HG02759 (cell line): ENCODE data around the gene GPD1L.
"Not testable (repeated sequence)": the region's sequence is repeated elsewhere in the genome, so short reads cannot be mapped to it uniquely, and the experiment has no call there.

Experiments
- ATAC-seq: cut with Tn5 transposase; IDR thresholded peaks from one replicate; pipeline ENCODE4 v1.9.1; 2021; ENCODE audit warnings: mild to moderate bottlenecking, moderate library complexity; ENCODE audit not compliant: unreplicated experiment

Gene GPD1L

DNA sequence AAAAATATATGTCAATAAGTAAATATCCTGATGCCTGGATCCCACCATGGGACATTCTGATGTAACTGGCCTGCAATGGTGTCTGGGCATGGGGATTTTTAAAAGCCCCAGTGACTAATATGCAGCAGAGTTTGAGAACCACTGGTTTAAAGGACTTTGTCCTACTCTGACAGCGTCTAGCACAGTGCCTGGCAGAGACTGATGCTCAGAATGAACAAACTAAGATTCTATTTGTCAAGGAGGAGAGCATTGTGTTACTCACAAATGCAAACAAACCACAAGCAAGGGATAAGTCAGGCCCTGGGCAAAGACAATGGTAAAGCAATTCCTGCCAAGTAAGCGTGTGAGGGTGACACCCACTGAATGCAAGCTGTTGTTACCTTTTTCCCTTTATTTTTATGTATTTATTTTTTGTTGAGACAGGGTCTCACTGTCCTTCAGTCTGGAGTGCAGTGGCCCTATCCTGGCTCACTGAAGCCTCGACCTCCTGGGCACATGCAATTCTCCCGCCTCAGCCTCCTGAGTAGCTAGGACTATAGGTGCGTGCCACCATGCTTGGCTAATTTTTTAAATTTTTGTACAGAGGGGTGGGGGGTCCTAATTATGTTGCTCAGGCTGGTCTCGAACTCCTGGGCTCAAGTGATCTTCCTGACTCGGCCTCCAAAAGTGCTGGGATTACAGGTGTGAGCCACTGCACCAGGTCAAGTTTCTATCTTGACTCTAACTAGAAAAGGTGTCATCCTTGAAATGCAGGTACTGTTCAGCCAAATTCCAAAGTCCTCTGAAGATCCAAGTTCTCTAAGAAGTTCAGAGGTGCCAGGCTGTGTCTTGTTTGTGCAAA is 909 bp upstream of the GPD1L start:
- ATAC-seq = no peak

DNA sequence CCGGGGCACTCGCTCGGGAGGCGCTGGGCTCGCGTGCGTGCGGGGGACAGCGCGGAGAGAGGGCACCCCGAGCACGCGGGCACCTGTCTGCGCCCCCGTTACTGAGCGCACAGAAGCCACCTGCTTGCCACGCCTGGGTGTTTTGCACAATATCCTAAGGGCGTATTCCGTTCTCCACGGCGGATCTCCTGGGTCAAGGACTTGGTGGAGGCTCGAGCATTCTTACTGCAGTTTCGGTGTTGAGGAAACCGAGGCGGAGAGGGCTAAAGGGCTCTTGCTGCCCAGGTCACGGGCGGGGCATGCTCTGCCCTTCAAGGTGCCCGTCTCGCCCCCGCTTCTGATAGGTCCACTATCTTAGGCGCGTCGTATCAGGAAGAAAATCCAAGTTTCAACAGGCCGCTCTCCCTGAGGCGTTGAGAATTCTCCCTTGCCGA is 526 bp downstream of the GPD1L start:
- ATAC-seq = peak; percentile 0

DNA sequence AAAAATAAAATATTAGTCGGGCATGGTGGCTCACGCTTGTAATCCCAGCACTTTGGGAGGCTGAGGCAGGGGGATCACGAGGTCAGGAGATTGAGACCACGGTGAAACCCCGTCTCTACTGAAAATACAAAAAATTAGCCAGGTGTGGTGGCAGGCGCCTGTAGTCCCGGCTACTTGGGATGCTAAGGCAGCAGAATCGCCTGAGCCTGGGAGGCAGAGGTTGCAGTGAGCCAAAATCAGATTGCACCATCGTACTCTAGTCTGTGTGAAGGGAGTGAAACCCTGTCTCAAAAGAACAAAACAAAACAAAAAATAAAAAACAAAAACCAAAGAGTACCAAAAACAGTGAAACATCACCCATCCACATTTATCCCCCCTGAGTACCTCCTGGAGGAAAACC is 1.8 kb downstream of the GPD1L start:
- ATAC-seq = not testable (repeated sequence)

DNA sequence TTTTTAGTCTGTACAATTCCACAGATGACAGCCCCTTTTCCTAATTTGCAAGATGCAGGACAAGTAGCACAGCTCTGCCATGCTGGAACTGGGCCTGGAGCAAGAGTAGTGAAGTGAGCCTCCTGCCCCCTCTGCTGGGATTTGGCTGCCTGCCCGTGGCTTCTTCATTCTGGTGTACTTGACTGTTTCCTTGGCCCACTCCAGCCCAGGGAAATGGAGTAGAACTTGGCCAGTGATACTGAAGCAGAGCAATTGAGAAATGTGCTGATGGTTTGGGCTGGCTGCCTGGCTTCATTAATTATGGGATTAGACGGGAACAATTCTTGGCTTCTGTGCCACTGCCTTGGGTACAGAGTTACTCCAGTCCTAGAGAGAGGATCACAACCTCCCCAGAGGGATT is 2.8 kb downstream of the GPD1L start:
- no peak for ATAC-seq

DNA sequence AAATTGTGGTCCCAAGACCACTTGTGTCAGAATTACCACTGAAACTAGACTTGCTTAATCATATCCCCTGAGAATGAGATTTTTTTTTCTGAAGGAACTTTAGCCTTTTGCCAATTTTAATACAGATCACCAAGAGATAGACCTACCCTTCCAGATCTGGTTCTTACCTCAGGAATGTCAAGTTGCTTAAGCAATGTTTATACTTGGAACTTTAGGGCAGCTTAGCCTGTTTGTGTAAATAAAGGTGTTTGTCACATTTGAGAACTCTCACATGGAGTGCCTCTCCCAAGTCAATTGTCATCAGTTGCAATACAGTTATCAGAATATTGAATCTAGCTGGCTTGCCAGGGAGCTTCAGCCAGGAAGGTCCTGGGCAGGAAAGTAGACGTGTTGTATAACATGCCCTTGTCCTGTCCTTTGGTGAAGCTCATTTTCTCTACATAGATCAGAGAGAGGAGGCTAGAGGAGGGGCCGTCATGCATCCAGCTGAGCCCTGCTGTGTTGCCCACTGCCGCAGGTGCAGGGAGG is 3.9 kb downstream of the GPD1L start:
- no peak for ATAC-seq

DNA sequence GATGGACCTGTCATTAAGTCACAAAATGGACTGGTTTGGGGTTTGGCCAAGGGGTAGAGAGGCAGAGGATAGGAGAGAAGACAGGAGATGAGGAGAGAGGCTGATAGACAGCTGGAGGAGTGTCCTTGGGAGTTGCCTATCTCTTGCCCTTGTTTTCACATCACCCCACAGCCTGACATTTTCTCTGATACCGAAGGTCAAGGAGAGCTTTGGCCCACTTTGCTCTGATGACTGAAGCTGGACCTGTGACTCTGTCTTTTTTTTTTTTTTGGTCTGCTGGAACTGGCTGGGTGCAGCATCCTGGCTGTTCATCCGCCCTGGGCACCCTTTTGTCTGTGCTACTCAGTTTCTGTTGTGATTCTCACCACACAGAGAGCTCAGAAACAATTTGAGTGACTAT is 5.1 kb downstream of the GPD1L start:
- no peak for ATAC-seq

DNA sequence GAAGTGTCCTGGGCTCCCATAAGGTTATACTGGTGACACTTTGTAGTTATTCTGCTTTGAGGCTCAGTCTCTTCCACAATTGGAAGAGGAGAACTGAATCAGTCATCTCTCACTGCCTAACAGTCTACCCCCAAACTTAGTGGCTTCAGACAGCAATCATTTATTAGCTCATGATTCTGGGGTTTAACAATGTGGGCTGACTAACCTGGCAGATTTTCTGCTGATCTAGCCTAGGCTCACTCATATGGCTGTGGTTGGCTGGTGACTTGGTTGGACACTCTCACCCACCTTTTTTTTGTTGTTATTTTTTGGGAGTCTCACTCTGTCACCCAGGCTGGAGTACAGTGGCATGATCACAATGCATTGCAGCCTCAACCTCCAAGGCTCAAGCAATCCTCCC is 7.1 kb downstream of the GPD1L start:
- ATAC-seq = no peak

DNA sequence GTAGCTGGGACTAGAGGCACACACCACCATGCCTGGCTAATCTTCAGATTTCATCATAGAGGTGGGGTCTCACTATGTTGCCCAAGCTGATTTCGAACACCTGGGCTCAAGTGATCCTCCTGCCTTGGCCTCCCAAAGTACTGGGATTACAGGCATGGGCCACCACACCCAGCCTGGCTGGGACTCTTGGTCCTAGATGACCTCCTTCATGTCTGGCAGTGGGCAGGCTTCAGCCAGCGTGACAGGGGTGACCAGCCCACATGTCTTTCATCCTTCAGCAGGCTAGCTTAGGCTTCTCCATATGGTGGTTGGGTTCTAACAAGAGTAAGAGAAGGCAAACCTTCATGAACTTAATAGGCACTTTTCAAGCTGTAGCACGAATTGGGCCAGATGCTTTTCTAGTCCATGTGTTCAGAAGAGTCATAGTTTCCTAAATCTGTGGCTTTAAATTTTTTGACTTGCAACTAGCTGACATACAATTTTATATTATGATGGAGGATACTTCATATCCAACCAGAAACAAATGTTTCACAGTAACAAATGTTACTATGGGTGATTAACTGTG is 7.6 kb downstream of the GPD1L start:
- no peak for ATAC-seq

DNA sequence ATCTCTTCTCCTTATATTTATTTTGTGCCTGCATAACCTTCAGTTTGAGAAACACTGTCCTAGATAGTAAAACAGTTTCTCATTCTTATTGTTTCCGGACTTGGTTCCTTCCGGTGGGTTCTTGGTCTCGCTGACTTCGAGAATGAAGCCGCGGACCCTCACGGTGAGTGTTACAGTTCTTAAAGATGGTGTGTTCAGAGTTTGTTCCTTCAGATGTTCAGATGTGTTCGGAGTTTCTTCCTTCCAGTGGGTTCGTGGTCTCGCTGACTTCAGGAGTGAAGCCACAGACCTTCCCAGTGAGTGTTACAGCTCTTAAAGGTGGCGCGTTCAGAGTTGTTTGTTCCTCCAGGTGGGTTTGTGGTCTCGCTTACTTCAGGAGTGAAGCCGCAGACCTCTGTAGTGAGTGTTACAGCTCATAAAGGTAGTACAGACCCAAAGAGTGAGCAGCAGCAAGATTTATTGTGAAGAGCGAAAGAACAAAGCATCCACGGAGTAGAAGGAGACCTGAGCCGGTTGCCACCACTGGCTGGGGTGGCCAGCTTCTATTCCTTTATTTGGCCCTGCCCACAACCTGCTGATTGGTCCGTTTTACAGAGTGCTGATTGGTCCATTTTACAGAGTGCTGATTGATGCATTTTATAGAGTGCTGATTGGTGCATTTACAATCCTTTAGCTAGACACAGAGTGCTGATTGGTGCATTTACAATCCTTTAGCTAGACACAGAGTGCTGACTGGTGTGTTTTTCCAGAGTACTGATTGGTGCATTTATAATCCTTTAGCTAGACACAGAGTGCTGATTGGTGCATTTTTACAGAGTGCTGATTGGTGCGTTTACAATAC is 8.3 kb downstream of the GPD1L start:
- ATAC-seq = not testable (repeated sequence)

DNA sequence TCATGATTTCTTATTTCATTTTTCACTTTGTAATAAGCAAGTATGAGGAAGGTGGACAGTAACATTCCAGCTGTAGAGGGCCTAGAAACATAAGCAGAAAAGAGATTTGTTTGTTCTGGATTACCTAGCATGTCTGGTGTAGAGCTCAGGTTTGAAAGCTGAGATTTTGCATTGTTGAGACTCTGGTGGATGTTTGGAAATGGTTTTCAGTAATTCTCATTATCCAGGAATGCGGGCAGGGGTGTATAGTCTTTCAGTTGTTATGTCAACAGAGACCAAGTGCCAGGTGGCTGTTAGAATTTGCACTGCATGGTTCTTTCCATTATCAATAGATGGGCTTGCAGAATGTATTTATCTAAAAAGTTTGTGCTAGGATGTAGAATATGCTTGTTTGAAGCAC is 10.9 kb downstream of the GPD1L start:
- no peak for ATAC-seq

DNA sequence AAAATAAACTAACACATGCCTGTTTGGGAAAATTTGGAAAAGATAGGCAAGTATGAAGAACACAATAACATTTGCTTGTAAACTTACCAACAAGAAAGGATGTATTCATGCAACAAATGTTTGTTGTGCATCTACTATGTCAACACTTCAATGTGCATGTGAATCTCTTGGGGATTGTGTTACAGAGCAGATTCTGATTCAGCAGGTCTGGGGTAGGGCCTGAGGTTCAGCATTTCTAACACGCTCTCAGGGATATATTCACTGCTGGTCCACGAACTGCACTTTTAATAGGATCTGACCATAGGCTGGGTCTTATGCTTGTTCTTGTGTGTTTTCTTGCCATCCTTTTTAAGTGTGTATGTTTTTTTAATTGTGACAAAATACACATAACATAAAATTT is 11.8 kb downstream of the GPD1L start:
- ATAC-seq = no peak

DNA sequence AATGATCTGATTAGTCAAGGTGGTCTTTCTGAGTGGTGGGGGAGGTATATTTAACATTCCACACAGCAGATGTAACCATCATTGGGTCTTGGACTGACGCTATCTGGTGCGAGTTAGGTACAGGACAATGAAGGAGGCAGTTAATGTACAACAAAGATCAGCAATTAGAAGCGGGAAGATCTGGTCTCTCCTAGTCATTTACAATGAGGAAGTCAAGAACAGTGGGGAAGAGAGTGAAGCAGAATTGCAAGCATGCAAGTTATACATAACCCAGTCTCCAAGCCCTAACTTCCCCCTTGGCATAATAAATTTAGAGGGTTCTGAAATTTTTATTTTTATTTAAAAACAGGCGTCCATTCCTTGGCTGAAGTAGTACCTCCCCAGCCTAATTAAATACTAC is 14.1 kb downstream of the GPD1L start:
- no peak for ATAC-seq

DNA sequence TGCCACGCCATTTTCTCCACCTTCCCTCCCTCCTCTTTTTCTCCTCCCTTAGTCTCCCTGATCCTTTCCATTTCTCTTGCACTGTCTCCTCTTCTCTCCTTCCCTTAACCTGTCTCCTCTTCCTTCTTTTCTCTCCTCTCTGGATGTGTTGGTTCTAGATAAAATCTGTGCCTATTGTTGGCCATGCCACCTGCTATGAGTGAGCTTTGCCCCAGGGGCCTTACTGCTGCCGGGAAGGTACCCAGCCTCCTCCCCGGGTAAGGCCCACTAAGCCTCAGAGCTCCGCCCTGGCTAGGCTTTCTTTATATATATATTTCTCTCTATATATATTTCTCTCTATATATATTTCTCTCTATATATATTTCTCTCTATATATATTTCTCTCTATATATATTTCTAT is 14.7 kb downstream of the GPD1L start:
- ATAC-seq = no peak

DNA sequence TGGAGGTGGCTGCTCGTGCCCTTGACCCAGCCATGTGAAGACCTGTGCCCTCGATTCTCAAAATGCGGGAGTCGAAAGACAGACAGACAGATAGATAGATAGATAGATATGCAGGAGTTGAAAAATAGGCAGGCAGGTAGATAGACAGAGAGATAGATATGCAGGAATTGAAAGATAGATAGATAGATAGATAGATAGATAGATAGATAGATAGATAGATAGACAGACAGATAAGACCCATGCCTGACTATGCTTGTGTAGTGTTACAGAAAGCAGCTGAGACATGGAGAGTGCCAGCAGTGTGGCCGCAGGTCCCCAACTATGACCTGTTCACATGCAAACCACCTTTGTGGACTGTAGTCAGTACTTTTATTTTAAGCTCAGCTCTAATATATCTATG is 17.2 kb downstream of the GPD1L start:
- no peak for ATAC-seq

DNA sequence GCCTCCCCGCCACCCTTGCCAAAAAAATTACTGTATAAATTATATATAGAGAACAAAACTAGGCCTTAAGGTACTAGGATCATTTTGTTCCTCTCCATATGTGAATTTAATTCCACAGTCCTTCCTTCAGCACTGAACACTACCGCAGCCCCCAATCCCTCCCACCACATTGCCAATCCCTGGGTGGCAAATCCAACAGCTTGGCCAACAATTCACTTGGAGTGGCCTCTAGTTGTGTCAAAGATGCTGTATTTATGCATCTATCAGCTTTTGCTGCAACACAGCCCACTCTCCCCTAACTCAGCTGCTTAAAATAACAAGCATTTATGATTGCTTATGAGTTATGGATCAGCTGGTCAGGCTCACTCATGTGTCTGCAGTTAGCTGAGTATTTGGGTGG is 18.6 kb downstream of the GPD1L start:
- ATAC-seq = no peak

DNA sequence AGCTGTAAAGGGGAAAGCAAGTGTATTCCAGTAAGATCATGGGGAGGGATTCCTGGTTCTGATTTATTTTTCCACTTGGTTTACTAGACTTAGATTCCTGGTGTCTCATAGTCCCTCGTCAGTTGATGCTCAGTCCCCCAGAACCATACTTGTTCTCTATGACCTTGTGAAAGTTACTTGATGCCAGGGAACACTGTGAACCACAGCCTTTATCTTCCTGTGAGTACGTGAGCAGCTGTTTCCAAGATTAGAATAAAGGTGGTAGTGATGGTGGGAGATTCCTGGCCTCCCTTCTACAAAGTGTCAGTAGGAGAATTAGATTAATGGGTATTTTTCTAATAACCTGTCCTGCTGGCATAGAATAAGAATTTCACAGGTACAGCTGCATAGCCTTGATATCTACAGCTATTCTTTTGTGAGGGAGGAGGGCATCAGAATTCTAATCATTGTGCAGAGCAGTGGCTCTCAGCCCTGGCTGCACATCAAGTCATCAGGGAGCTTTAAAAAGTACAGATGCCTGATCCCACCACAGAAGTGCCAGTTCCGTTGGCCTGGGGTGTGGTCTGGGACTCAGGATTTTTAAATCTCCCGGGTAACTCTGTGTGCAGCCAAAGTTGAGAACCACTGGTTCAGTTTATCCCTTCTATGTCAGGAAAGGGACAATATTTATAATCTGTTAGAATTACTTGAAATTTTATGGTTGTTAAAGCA is 20.0 kb downstream of the GPD1L start:
- ATAC-seq = no peak

DNA sequence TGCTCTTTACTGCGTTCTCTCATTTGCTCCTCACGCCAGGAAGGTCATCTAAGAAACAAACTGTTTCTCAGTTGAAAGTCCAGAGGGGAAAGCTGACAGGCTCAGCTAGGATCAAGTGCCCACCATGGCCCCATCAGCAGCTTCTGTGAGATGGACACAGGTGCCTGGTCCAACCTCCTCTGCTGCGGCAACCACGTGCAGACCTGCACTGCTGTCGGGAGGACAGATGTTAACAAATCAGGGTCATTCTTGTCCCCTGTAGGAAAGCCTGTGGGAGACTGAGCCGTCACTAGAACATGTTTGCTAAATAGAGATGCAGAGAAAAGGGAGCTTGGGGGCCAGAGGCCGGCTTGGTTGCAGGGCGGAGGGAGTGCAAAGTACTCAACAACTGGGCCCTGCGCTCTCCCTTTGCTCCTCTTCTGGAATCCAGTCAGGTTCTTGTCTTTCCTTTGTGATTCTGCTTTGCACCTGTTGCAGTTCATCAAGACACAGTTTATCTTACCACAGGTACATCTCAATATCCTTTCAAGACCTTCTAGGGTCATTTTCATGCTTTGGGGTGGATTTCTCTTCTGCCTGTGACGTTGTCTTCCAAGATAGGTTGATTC is 20.9 kb downstream of the GPD1L start:
- ATAC-seq = no peak

DNA sequence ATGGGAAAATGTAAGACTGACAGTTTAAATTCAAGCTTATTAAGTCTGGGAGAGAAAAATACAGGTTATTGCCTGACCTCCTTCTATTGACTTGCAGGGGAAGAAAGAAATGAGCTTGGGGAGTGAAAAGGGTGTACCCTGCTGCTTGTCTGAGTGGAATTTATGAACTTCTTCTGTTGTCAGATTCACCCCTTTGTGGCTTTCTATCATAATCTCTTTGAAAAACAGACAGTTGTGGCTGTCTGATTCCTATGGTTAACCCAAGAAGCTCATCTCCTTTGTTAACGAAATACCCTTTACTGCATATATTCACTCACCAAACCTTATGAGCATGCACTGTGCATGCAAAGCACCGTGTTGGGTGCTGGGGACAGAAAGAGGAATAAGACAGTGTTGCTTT is 22.5 kb downstream of the GPD1L start:
- no peak for ATAC-seq

DNA sequence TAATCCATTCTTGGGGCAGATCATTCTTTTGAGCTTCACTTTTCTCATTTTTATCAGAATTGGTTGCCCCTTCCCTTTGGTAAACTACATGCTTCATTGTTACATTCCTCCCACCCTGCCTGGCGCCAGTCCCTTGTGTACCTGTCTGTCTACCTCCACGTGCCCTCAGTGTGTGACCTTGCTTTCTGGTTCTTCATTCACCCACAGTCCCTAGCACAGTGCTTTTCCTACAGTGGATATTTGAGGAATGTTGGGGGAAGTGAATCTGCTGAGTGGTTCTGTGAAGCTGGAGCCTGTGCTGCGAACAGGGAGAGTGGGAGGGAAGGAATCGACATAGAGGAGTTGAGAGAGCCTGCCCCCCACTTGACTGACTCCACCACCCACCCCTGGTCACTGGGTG is 23.4 kb downstream of the GPD1L start:
- ATAC-seq = no peak

DNA sequence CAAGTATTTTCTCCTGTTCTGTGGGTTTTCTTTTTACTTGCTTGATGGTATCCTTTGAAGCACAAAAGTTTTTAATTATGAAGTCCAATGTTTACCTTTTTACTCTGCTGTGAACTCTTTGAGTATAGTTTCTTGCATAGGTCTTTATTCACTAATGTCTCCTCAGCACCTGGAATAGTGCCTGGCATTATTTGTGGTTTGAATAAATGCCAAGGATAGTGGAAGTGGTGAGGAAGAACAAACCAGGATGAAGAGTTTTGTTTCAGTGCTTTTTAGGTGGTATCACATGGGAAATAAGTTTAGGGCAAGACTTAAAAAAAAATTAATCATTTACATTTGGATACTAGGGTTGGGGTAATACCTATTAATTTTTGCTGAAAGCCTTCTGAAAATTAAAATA is 25.7 kb downstream of the GPD1L start:
- no peak for ATAC-seq

DNA sequence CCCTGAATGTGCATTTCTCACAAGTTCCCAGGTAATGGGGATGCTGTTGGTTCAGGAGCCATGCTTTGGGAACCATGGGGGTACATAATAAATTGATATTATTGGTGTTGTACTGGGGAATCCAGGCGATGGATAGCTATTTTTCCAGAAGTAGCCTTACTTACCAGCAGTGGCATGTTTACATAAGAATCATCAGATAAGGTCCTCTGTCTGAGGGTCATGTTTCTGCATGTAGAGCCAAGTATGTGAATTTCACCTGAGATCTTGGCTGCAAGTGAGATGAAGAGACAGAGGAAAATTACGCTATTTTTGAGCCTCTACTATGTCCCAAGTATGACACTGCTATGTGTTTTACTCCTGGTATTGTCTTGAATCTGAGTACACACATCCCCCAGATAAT is 26.3 kb downstream of the GPD1L start:
- no peak for ATAC-seq
